Astrocyte (in vitro differentiated cells and primary cell): ENCODE results near the gene GLS.

Experiments used
- EZH2 ChIP-seq: IDR thresholded peaks from 2 replicates; pipeline ENCODE4 v1.6.1; 2012; ENCODE audit warnings: mild to moderate bottlenecking, low read length, inconsistent platforms; ENCODE audit not compliant: insufficient read depth
- TF ChIP-seq, protein P1 (sequence below): IDR thresholded peaks from 2 replicates; pipeline ENCODE4 v1.5.1; 2011; ENCODE audit warnings: low read depth, mild to moderate bottlenecking, inconsistent platforms, low read length, moderate library complexity; ENCODE audit not compliant: insufficient read depth

DNA sequence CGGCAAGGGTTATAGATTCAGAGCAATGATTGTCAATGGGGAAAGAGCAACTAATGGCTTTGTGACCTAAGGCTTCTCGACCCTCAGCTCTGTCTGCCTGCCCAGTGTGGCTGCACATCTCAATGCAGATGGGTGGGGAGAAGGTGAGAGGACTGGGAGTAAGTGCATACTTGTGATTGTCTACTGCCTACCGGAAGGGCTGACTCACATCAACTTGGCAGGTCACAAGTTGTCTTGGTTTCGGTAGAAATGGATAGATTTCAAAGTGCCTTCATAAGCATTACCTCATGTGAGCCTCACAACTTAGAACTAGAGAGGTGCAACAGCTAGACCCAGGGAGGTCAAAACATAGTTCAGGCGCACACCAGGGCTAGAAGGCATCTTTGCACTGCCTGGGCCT lies 104.0 kb downstream of the GLS start:
- TF ChIP-seq, protein P1, sequence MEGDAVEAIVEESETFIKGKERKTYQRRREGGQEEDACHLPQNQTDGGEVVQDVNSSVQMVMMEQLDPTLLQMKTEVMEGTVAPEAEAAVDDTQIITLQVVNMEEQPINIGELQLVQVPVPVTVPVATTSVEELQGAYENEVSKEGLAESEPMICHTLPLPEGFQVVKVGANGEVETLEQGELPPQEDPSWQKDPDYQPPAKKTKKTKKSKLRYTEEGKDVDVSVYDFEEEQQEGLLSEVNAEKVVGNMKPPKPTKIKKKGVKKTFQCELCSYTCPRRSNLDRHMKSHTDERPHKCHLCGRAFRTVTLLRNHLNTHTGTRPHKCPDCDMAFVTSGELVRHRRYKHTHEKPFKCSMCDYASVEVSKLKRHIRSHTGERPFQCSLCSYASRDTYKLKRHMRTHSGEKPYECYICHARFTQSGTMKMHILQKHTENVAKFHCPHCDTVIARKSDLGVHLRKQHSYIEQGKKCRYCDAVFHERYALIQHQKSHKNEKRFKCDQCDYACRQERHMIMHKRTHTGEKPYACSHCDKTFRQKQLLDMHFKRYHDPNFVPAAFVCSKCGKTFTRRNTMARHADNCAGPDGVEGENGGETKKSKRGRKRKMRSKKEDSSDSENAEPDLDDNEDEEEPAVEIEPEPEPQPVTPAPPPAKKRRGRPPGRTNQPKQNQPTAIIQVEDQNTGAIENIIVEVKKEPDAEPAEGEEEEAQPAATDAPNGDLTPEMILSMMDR: no peak
- no peak for TF ChIP-seq EZH2
